Measurements from ENCODE around the gene MOB2.

GRCh38 chr11:1440496-1440895 is 46.1 kb downstream of the MOB2 start:
- TF ChIP-seq CTCF (conservative IDR thresholded peaks at IDR 0.05; ENCODE audit: low read length), result no peak
- TF ChIP-seq EZH2phosphoT487 (IDR thresholded peaks at IDR 0.05; ENCODE audit: borderline replicate concordance), result no peak
